Stimulated activated effector memory CD8-positive, alpha-beta T cell treated with anti-CD3 and anti-CD28 coated beads, Interleukin-12 subunit alpha, Interleukin-12 subunit beta, amount 100 ng/mL, for 72 hours (primary cell): ENCODE data around the gene CREB5.
A peak's percentile ranks its signal among the peaks of the same experiment; 100 is the strongest.

Experiments used
- ATAC-seq: fragments of 150-1000 bp; cut with Tn5 transposase; 2 replicates; pipeline ENCODE4 v1.10.0; 2021
- DNase-seq, 2 donors: peaks; one replicate each; pipeline ENCODE4 v3.0.0; 2021 to 2022; ENCODE audit warnings: low spot score in 2 of 2
- H3K27ac Mint-ChIP-seq: one replicate; pipeline ENCODE4 v1.8.0; 2022; ENCODE audit warnings: mild to moderate bottlenecking, mixed read lengths
- H3K36me3 Mint-ChIP-seq: one replicate; pipeline ENCODE4 v1.8.0; 2022; ENCODE audit warnings: mild to moderate bottlenecking, mixed read lengths
- H3K4me1 Mint-ChIP-seq: one replicate; pipeline ENCODE4 v1.8.0; 2022; ENCODE audit warnings: mixed read lengths
- H3K4me3 Mint-ChIP-seq: one replicate; pipeline ENCODE4 v1.8.0; 2022; ENCODE audit warnings: mild to moderate bottlenecking, mixed read lengths
- H3K9me3 Mint-ChIP-seq: one replicate; pipeline ENCODE4 v1.8.0; 2022; ENCODE audit warnings: mixed read lengths

CREB5 gene, protein sequence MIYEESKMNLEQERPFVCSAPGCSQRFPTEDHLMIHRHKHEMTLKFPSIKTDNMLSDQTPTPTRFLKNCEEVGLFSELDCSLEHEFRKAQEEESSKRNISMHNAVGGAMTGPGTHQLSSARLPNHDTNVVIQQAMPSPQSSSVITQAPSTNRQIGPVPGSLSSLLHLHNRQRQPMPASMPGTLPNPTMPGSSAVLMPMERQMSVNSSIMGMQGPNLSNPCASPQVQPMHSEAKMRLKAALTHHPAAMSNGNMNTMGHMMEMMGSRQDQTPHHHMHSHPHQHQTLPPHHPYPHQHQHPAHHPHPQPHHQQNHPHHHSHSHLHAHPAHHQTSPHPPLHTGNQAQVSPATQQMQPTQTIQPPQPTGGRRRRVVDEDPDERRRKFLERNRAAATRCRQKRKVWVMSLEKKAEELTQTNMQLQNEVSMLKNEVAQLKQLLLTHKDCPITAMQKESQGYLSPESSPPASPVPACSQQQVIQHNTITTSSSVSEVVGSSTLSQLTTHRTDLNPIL

DNA sequence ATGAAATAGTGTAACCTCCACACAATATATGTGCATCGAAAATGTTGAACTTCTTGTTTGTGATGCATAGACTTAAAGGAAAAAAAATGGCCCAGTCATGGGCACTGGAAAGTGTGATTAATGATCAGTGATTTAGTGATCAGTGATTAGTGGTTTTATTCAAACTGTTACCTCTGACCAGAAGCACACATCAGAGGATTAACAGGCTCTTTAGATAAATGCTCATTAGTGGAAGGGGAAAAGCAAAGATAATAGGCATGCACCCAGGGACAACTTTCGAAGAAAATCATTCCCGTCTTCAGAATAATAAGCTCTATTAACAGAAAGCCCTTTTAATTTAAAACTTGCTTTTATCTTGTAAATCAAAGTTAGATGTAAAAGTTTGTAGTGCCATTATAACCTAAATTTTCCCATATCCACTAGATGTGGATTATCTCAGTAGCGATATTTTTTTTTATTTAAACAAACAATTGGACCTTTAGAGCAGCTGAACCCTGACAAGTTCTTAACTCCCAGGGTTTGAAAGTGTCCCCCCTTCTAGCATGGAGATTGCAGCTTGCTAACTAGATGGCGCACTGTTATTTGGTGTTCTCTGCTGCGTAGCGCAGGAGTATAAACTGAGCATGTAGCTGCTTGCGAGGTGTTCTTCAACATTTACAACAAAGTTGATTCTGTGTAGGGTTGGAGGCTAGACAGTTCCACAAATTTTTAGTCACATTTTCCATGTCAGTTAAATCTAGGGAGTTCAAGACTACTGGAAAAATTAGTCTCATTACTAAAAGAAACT is at the start of gene CREB5:
TSS of gene CREB5 (plus strand) at position 643 of the 787 bp plus-strand sequence. CDS start 397 bp downstream, outside the sequence.
- ATAC-seq = no peak
- H3K4me1 Mint-ChIP-seq = peaks cover 28% of the 10 kb centered on the region
- peaks cover 1% of the 10 kb centered on the region for H3K36me3 Mint-ChIP-seq
- H3K27ac Mint-ChIP-seq = no peak within 1 kb of the TSS
- H3K9me3 Mint-ChIP-seq = no peaks in the 10 kb centered on the region
- no peak for DNase-seq
- H3K4me3 Mint-ChIP-seq = peak within 1 kb of the TSS; percentile 78

DNA sequence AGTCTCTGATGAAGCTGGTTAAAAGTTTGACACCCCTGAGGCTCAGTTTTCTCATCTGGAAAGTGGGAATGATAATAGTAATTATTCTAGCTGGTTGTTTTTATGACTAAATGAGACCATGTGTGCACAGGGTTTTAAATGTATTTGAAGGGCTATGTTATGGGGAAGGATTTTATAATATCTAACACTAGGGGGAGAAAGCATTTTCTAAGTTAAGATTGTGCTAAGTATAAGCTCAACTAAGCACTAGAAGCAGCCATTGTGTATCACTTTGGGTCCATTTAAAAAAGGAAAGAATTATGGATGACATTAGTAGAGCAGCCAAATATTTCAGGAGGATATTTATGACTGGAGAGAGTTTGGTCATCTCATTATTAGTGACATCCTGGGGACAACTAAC is 49.5 kb upstream of the CREB5 start:
- peaks cover 13% of the 10 kb centered on the region for H3K9me3 Mint-ChIP-seq
- ATAC-seq (no peak), DNase-seq (no peak)
- no peak overlapping the region for H3K27ac Mint-ChIP-seq
- H3K4me1 Mint-ChIP-seq = peaks cover 6% of the 10 kb centered on the region
- H3K4me3 Mint-ChIP-seq = no peak overlapping the region
- H3K36me3 Mint-ChIP-seq = no peaks in the 10 kb centered on the region

DNA sequence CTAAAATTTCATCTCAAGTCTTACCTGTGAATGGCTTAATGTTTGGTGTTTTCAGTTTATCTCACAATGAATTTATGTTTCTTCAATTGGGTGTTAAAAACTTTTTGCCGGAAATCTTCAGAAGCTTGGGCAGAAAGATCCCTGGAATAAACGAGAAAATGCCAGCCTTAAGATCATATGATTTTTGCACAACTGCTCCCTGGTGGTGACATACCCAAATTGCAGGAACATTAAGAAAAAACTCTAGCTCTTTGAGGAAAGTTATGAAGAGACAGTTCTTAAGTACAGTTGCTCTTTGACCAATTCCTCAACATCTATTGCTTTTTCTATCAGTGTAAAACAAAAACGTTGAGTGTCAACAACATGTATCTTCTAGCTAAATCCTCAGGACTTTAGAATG is 48.2 kb upstream of the CREB5 start:
- Mint-ChIP-seq H3K4me3 (no peak overlapping the region), H3K9me3 (peaks cover 13% of the 10 kb centered on the region)
- DNase-seq = no peak

DNA sequence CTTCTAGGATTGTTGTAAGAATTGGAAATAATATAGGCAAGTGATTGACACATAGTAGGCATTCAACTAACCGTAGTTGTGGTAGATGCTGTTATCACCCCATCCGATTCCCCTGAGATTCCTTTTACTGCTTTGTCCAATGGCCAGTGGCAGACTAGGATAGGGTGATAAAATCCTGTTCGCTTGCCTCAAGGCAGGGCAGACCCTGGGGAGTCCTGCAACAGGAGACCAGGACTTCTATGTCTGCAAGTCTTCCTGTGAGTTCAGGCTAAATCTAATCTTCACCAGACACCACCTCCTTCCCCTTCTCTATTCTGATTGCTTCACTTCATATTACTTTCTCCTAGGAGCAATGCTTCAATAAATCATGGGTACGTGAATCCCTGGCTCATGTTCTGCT is 42.8 kb upstream of the CREB5 start:
- DNase-seq (no peak), ATAC-seq (no peak)
- Mint-ChIP-seq H3K36me3 (no peaks in the 10 kb centered on the region), H3K9me3 (peaks cover 12% of the 10 kb centered on the region), H3K27ac (no peak overlapping the region), H3K4me3 (no peak overlapping the region), H3K4me1 (no peaks in the 10 kb centered on the region)

More for the DNA sequence above, 48.2 kb upstream of the CREB5 start:
- no peaks in the 10 kb centered on the region for H3K4me1 Mint-ChIP-seq
- no peak for ATAC-seq
- no peak overlapping the region for H3K27ac Mint-ChIP-seq
- H3K36me3 Mint-ChIP-seq = no peaks in the 10 kb centered on the region

DNA sequence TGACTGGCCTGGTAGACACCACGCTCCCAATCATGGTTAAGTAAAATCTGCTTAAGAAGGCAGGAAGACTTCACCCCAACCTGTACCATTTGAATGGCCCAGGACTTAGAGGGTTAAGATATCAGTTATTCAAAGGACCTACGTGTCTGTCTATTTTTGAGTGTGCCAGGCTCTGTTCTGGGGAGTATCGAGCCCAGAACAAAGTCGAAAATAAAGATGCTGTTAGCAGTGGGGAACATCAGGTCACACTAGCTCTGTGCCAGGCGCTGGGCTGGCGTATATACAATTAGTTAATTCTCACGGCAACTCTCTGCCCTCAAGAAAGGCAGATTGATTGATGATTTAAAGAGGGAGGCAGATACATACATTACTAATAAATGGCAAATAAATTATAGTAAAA is 40.5 kb upstream of the CREB5 start:
- H3K36me3 Mint-ChIP-seq = no peaks in the 10 kb centered on the region
- peaks cover 2% of the 10 kb centered on the region for H3K9me3 Mint-ChIP-seq
- ATAC-seq = no peak

DNA sequence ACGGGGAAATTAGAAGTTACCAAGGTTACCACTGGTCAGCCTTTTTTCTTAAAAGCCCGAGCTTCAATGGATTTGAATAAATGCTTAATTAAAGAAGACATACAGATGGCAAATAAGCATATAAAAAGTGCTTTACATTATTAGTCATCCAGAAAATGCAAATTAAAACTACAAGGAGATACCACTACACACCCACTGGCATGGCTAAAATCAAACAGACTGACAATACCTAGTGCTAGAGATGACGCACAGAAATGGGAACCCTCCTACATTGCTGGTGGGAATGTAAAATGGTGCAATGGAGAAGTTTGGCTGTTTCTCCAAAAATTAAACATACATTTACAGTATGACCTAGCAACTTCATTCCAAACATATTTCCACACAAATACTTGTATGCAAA is 38.3 kb upstream of the CREB5 start:
- H3K4me3 Mint-ChIP-seq = no peak overlapping the region
- no peak for DNase-seq
- no peak for ATAC-seq
- H3K9me3 Mint-ChIP-seq = peaks cover 2% of the 10 kb centered on the region
- H3K27ac Mint-ChIP-seq = no peak overlapping the region
- no peaks in the 10 kb centered on the region for H3K36me3 Mint-ChIP-seq
- H3K4me1 Mint-ChIP-seq = no peaks in the 10 kb centered on the region

More for the DNA sequence above, 40.5 kb upstream of the CREB5 start:
- Mint-ChIP-seq H3K27ac (no peak overlapping the region), H3K4me3 (no peak overlapping the region), H3K4me1 (no peaks in the 10 kb centered on the region)
- DNase-seq = no peak

DNA sequence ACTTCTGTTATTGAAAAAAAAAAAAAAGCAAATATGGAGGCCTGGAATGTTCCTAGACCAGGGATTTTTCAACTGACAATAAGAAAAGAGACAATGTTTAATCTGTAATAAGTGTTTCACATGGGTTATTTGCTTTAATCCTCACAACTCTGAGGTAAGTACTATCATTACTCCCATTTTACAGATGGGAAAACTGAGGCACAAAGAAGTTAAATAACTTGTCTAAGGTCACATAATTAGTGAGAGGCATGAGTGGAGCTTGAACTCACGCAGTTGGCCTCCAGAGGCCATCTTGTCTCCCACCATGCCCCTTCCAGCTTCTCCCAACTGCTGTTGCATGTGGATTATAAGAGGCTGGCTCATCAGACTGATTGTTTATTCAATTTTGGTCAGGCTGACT is 36.6 kb upstream of the CREB5 start:
- H3K27ac Mint-ChIP-seq = no peak overlapping the region
- H3K4me1 Mint-ChIP-seq = no peaks in the 10 kb centered on the region
- ATAC-seq (no peak), DNase-seq (no peak)
- H3K36me3 Mint-ChIP-seq = no peaks in the 10 kb centered on the region
- no peak overlapping the region for H3K4me3 Mint-ChIP-seq
- peaks cover 2% of the 10 kb centered on the region for H3K9me3 Mint-ChIP-seq

DNA sequence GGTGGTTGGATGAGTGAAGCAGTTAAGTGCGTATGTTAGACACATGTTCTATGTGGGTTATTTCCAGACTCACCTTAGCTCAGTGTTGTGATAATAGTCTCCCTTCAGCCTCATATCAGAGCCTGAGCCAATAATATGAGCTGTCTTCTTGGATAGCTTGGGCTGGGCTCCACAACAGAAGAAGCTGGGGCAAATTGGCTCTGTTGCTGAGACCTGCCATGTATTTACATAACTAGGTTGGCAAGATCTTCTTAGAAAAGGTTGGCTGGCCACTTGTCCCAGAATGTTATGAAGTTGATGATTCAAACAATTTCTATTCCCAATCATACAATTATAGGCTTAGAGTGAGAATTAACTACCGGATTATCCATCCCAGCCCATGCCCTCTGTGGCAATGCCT is 35.7 kb upstream of the CREB5 start:
- DNase-seq (no peak), ATAC-seq (no peak)
- H3K4me3 Mint-ChIP-seq = no peak overlapping the region
- no peaks in the 10 kb centered on the region for H3K4me1 Mint-ChIP-seq
- H3K36me3 Mint-ChIP-seq = no peaks in the 10 kb centered on the region
- H3K9me3 Mint-ChIP-seq = no peaks in the 10 kb centered on the region
- H3K27ac Mint-ChIP-seq = no peak overlapping the region

DNA sequence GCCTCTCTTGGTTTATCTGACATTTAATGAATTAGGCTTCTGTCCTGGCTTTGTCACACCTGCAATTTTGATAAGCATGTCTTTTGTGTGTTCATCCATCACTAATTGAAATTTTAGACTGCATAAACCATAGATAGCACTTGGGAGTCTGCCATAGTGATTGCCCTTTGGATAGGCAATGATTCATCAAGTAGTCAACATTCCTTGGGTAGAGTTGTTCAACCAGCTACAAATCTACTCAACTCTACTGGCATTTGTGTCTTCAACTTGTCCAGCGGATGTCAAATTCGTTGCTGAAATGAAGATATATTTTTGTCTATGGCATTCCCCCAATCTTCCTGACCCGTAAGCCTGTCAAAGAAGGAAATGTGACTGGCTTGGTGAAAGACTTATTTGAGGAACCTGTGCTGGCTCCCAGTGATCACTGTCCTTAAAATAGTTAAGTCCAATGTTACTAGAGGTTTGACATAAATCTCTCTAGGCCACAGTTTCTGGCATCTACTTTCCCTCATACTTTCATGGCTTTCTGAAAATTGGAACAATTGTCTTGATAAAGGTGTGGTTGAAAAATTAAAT is 33.7 kb upstream of the CREB5 start:
- ATAC-seq (no peak), DNase-seq (no peak)
- Mint-ChIP-seq H3K9me3 (no peaks in the 10 kb centered on the region), H3K36me3 (no peaks in the 10 kb centered on the region), H3K4me1 (no peaks in the 10 kb centered on the region), H3K27ac (no peak overlapping the region), H3K4me3 (no peak overlapping the region)

DNA sequence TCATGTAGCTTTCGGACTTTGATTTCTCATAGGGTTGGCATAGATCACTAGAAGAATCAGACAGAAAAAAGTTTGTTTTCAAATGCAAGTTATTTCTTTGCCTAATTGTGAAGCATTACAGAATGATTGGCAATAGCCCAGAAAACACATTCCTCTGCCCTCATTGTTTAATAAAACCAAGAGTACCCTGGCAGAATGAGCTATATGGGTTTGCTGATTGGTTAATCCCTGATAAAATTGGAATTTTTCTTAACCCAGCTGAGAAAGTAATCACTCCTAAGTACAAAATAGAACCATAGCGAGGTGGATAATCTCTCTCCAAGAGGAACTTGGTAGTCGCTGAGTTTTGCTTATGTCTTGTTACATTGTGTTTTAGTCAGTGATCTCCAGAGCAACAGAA is 30.9 kb upstream of the CREB5 start:
- Mint-ChIP-seq H3K9me3 (no peaks in the 10 kb centered on the region), H3K4me3 (no peak overlapping the region), H3K27ac (no peak overlapping the region), H3K4me1 (no peaks in the 10 kb centered on the region), H3K36me3 (no peaks in the 10 kb centered on the region)
- ATAC-seq (no peak), DNase-seq (no peak)

DNA sequence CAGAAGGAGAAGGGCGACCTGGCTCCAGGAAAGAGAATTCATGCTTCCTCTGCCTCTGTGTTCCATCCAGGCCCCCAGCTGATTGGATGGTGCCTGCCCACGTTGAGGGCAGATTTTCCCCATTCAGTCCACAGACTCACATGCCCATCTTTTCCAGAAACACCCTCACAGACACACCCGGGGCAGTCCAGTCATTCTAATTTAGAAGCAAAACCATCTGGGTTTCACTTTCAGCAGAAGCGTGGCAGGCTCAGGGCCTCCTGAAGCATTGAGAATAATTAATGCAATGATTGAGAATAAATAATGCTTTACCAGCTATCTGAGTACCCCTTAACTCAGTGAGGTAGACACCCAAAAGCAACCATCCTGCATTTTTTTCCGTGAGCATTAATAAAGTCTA is 30.2 kb upstream of the CREB5 start:
- Mint-ChIP-seq H3K4me3 (no peak overlapping the region), H3K4me1 (no peaks in the 10 kb centered on the region), H3K9me3 (no peaks in the 10 kb centered on the region), H3K27ac (no peak overlapping the region), H3K36me3 (no peaks in the 10 kb centered on the region)
- ATAC-seq = no peak
- no peak for DNase-seq

DNA sequence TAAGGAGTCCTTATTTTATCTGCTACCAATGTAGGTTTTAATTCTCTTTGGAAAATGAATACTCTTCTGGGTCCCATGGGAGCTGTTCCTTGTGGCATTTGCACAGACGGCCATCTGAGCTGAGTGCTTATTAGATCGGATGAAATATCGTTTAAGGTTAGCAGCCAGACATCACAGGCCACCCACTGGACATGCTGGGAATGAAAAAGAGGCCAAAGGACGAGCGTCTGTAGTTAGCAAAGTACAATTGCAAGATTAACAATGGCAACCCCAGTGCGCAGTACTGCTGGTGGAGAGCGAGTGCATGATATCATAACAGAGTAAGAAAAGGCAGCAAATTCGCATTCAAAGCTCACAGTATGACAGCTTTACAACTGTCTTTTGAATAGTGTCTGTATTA is 28.3 kb upstream of the CREB5 start:
- Mint-ChIP-seq H3K9me3 (no peaks in the 10 kb centered on the region), H3K36me3 (no peaks in the 10 kb centered on the region), H3K4me1 (no peaks in the 10 kb centered on the region), H3K27ac (no peak overlapping the region), H3K4me3 (no peak overlapping the region)
- no peak for DNase-seq
- ATAC-seq = no peak

DNA sequence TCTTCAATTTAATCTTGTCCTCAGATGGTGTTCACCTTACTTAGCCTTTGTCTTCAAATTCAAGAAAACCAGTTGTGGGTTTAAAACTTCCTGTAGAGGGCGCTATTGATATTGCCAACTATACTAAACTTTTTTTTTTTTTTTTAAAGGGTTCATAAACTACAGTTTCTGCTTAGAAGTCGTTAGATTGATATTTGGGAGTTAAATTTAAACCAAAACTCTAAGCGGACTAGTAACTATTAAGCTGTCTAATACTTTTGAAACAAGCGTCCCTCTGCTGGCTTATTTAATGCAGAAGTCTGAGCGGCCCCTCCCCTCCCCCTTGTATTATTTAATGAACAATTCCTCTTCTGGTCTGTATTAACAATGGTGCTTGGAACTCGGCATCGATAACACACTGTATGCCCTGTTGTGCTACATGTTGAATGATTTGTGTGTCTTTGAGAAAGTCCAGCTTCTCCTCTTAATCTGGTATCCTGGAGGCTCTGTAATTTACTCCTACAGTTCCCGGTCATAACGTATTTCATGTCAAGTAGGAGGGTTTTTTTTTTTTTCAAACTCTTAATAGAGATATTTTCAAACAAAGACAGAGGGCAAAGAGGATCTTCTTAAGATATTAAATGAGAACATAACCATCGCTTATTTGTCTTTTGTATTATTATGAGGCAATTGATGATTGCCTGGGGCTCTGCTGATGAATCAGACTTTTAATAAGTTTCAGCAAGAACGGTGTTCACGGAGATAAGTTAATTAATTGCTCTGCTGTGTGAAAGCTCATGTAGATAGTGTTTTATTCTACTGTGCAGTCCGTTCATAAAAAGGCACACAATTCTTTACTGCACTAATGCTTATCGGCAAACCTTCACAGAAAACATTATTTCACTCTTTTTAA is 22.6 kb upstream of the CREB5 start:
- no peak for ATAC-seq
- H3K36me3 Mint-ChIP-seq = no peaks in the 10 kb centered on the region

DNA sequence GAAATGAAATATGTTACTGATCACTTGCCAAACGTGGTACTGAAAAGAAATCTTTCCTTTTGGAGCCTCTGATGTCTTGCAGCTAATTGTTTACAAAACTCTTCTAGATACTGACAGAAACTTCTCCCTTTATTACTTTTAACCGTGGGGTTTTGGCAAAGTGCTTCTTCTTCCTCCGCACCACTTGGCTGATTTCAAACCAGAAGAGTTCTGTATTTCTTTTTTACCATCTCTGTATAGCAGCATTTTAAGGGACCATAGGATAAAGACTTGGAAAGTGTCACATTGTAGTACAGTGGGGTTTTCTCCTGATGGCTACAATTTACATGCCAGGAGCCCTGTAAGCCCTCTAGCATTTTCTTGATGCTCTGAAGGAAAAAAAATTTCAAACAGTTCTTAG is 21.9 kb upstream of the CREB5 start:
- Mint-ChIP-seq H3K4me1 (no peaks in the 10 kb centered on the region), H3K9me3 (no peaks in the 10 kb centered on the region), H3K27ac (no peak overlapping the region), H3K4me3 (no peak overlapping the region), H3K36me3 (no peaks in the 10 kb centered on the region)
- ATAC-seq (no peak), DNase-seq (no peak)

More for the DNA sequence above, 22.6 kb upstream of the CREB5 start:
- no peaks in the 10 kb centered on the region for H3K4me1 Mint-ChIP-seq
- H3K4me3 Mint-ChIP-seq = no peak overlapping the region
- DNase-seq = no peak
- H3K27ac Mint-ChIP-seq = no peak overlapping the region
- H3K9me3 Mint-ChIP-seq = no peaks in the 10 kb centered on the region

DNA sequence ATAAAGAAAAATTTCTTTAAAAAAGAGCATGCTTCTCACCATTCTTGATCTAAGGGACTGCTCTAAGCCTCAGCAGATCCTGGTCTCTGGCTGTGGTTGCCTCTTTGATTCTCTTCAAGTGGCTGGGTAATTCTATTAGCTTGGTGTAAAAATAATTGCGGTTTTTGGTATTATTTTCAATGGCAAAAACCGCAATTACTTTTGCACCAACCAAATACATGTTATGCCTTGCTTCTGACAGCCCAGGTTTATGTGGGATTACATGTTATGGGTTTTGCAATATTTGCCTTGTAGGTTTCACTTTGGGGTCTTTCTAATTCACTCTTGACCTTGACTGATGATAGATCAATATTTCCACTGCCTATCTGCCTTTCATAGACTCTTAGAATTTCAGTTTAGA is 20.0 kb upstream of the CREB5 start:
- no peak overlapping the region for H3K27ac Mint-ChIP-seq
- ATAC-seq = no peak
- no peaks in the 10 kb centered on the region for H3K4me1 Mint-ChIP-seq
- DNase-seq = no peak
- no peak overlapping the region for H3K4me3 Mint-ChIP-seq
- H3K36me3 Mint-ChIP-seq = no peaks in the 10 kb centered on the region
- no peaks in the 10 kb centered on the region for H3K9me3 Mint-ChIP-seq
